T-helper 22 cell (primary cell): ENCODE results near the gene PRELID3B.

Source experiments
- DNase-seq: peaks from one replicate; pipeline ENCODE4 v3.0.0-alpha.2; 2020; ENCODE audit warnings: low read depth

The PRELID3B gene

DNA sequence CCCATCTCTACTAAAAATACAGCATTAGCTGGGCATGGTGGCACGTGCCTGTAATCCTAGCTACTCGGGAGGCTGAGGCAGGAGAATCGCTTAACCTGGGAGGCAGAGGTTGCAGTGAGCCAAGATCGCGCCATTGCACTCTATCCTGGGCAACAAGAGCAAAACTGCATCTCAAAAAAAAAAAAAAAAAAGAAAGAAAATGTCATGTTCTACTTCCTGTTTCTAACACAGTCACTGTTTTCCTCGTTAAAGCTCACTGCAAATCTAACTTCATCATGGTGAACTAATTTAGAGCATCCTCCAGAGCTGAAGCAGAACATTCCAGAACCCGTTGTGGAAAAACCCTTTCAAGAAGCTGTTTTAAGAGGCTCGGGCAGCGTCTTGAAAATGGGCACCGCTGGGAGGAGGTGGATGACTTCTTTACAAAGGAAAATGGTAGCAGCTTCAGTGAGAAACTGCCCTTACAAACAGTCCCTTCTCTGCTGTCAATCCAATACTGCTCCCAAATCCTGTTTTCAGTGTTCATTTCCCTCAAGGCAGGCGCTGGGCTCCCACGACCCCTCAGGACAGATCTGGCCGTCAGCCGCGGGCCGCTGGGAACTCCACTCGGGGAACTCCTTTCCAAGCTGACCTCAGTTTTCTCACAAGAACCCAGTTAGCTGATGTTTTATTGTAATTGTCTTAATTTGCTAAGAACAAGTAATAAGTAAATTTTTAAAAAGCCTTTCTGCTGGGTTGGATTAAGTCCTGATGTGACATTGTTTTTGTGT, 48.0 kb downstream of the PRELID3B start:
- no peak for DNase-seq

DNA sequence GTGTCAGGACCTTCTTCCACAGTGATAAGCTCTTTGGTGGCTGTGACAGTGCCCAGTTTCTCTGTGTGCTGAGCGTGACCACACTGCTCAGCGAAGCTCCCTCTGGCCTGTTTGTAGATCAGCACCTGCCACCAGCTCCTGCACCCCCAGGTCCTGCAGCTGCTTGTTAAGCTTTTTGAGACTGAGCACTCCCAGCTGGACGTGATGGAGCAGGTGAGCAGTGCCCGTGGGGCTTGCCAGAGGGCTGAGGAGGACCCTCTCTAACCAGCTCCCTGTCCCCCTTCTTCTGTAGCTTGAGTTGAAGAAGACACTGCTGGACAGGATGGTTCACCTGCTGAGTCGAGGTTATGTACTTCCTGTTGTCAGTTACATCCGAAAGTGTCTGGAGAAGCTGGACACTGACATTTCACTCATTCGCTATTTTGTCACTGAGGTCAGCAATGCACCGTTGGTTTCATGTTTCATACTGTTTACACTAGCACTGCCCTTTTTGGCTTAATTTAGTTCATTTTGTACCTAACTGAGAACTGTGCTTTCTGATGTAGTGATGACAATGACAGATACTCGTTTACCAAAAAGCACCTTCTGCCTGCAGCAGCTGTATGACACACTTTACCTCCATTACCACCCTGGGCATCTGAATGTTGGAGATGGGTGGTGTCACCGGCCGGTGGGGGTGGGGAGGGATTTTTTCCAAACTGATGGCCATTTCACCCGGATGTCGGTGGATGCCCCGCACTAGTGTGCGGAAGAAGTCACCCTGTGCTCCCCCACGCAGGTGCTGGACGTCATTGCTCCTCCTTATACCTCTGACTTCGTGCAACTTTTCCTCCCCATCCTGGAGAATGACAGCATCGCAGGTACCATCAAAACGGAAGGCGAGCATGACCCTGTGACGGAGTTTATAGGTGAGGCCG, 49.0 kb downstream of the PRELID3B start:
- DNase-seq: no peak

DNA sequence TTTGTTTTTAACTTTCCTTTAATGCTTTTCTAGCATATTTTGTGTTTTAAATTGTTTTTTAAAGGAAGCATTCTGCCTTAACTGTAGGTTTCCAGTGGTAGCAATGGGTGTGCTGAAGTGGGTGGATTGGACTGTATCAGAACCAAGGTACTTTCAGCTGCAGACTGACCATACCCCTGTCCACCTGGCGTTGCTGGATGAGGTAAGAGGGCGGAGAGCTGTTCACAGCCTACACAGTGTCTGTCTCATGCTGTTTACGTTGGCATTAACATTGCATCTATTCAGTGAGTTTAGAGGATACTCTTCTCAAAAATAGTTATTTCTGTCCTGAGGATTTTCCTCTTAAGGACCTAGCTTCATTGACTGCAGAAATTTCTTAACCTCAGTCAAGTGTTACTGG, 49.7 kb downstream of the PRELID3B start:
- DNase-seq: no peak

DNA sequence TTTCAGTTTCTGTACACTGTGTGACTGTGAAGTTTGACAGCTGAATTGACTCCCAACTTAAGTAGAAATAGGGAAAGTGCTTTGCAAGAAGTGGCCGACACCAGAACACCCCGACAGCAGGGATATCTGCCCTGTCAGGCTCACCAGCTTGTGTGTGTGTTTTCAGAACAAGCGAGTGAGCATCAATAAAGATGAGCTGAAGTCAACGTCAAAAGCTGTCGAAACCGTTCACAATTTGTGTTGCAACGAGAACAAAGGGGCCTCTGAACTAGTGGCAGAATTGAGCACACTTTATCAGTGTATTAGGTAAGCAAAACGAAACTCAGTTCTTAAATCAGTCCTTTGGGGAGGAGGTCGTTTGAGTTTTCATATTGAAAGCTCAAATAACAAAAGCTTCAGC, 50.9 kb downstream of the PRELID3B start:
- DNase-seq: no peak

DNA sequence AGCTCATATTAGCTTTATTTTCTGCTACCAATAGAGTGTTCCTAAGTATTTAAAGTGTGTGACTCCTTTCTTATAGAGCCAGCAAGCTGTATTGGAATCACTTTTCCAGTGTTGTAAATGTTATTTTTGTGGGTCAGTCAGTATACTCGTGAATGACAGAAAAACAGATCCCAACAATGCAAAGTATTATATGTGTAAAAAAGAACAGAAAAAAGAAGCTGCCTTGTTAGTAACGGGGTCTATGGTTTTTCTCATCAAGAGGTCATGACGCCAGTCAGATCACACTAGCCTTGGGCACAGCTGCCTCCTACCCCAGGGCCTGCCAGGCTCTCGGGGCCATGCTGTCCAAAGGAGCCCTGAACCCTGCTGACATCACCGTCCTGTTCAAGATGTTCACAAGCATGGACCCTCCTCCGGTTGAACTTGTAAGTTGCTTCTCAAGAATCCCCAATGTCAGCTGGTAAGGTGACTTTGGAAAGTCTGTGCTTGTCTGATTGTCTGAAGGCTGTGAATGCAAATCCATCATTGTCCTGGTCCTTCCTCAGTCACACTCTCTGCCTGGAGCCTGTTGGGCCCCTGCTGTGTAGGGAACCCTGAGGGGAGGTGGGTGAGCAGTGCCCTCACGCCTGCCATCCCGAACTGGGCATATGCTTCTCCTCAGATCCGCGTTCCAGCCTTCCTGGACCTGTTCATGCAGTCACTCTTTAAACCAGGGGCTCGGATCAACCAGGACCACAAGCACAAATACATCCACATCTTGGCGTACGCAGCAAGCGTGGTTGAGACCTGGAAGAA, 51.7 kb downstream of the PRELID3B start:
- DNase-seq: no peak

DNA sequence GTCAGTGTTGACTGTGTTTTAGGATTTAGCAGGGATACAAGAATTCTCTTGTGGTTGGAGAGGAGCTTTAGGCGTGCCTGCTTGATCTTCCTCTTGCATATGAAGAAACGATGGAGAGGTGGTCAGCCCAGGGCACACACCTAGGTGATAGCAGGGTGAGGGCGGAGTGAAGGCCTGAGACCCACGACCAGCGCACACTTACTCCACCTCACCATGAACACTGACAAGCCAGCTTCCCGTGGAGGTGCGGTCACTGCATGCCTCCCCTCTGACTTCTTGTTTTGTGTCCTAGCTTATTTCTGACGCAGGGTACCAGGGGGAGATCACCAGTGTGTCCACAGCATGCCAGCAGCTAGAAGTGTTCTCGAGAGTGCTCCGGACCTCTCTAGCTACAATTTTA, 53.4 kb downstream of the PRELID3B start:
- DNase-seq: no peak

DNA sequence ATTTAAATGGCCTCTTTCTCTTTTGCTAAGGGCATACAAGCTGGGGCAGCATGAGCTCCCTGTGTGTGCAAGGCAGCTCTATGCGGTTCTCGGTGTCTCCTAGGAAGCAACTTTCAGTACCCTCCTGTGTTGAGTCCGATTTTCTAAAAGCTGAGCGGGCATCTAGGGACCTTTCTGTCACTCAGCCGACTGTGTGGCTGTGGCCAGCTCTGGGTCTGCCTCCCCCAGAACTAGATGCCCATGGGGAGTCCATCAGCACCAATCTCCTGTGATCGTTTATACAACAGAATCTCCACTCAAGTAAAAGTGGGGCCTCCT, 54.1 kb downstream of the PRELID3B start:
- no peak for DNase-seq

DNA sequence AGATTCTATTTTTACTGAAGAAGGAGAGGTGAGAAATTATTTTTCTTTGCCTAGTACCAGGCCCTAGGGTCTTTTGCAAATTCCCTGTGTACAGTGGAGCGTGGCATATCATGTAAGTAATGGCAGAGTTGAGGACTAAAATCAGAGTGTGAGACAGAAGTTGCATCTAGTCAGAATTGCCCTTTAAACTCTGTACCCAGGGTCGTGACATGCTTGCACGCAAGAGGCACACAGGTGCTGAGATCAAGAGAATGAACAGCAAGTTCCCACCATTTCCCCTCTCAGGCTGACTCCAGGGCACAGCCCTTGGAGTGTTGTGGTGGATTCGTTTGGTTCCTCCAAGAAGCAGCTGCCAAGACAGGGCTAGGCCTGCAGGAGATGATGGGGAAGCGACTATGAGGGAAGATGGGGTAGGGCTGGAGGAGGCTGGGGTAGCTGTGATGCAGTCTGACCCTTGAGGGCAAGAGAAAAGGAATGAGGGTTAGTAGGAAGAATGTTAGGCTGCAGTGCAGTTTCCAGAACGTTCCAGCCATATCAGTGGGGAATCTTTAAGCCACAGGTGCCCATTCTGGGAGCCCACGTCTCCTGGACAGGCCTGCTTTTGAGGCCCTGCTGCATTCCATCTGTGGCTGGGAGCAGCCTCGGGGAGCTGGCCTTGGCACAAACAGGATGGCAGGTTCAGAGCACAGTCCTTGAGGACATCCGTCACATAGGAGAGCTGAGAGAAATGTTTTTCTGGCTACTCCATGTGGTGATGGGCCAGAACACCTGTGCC, 54.6 kb downstream of the PRELID3B start:
- DNase-seq: no peak

DNA sequence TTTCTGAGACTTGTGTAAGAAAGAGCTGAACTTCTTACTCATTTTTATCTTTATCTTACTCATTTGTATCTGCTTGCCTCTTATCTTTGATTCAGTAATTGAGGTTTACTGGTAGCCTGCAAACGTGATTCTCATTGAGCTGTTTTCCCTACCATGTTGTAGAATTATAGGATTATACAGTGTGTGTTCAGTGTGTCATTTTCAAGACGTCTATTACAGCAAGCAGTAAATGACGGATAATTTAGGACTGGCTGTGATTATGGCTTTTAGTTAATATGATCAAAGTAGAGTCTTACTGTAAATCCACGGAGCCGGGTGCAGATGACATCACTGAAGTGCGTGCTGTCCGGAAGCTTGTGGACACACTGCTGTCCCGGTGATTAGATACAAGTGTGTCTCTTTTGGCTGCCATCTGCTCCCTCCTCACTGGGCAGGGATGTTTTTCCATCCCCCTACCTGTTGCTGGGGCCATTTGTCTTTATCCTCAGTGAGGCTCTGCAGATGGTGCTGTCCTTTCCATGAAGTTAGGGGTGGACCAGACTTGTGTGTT, 55.5 kb downstream of the PRELID3B start:
- DNase-seq: no peak

DNA sequence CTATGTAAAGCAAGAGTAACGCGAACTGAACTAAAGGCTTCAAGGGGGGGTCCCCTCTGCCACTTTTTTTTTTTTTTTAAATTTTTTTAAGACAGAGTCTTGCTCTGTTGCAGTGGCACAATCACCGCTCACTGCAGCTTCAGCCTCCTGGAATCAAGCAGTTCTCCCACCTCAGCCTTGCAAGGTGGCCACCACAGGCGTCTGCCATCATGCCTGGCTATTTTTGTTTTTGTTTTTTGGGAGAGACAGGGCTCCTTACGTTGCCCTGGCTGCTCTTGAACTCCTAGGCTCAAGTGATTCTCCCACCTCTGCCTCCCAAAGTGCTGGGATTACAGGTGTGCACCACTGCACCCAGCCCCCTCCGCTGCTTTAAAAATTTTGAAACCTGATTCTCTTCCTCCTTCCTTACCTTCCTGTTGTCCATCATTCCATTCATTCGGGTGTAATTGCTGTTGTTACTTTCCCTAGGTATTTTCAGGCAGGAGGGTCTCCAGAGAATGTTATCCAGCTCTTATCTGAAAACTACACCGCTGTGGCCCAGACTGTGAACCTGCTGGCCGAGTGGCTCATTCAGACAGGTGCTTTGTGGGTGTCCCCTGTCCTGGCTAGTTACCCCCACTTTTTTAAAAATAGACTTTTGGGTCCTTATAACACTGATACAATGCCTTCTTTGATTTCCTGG, 56.2 kb downstream of the PRELID3B start:
- DNase-seq: no peak

DNA sequence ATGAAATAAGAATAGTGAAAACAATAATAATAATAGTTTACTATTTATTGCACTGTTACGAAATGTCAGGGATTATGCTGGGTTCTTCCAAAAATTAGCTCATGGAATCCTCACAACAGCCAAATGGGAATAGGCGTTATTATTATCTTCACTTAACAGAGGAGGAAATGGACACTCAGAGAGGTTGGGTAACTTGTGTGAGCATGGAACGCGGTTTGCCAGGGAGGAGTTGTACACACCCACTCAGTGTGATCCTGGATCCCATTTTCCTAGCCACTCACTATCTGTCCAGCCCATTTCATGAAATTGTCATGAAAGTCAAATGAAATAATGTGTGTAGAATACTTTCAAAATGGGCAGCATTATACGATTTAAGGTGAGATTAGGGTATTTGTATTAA, 56.9 kb downstream of the PRELID3B start:
- no peak for DNase-seq

DNA sequence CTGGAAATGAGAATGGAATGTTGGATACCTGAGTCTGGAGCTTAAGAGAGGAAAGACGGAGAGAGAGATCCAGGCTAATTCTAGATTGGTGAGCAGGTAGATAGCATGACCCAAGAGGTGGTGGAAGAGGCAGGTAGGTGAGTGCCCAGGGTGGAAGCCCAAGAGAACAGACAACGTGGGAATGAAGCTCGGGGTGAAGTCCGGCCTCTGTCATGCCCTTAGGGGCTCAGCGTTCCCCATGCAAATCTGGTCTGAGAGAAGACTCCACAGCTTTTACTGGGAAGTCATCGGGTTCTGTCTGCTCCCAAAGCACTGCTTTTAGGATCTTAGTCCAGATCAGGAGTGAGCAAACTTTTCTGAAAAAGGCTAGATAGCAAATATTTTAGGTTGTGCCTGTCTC, 57.9 kb downstream of the PRELID3B start:
- DNase-seq: no peak
